SK-N-SH (cell line): ENCODE results near the gene FRY. TPM values are rescaled to one million over a fixed set of nuclear protein-coding genes. Genes with fewer than 3 reads are reported as not detected.
A peak's percentile ranks its signal among the peaks of the same experiment; 100 is the strongest.

ENCODE experiments used
- CTCF ChIA-PET: fragments of 300-600, 350-600 bp; formaldehyde crosslinking; extraction: SDS; loops from one replicate; lab custom pipeline; 2021; lab: Yijun Ruan, JAX
- POLR2A ChIA-PET: fragments of 350-600 bp; sonication (Branson Sonifier 250); formaldehyde crosslinking; extraction: SDS; loops from one replicate; lab custom pipeline; 2020; ENCODE audit warnings: antibody characterized with exemption, inconsistent platforms; lab: Yijun Ruan, JAX
- DNase-seq: peaks from one replicate; pipeline ENCODE4 v3.0.0; 2012
- H2AFZ ChIP-seq: fragments of 200-600 bp; sonication (generic); 2 replicates; pipeline ENCODE4 v1.8.1; 2016; ENCODE audit warnings: antibody characterized with exemption, mild to moderate bottlenecking, low read depth
- H3F3A ChIP-seq: fragments of 200-600 bp; sonication (generic); replicated peaks from 2 replicates; pipeline ENCODE3; 2016; ENCODE audit warnings: antibody characterized with exemption, mild to moderate bottlenecking; ENCODE audit not compliant: insufficient read depth
- H3K27ac ChIP-seq, 2 experiments: fragments of 200-500 bp in 1 of 2; fragments of 200-600 bp in 1 of 2; sonication (Bioruptor generic) in 1 of 2; sonication (generic), shearing (Covaris generic) in 1 of 2; 2 replicates each; pipeline versions ENCODE4 v1.5.1 to v1.6.1; 2014 to 2016; ENCODE audit warnings: low read depth in 2 of 2, inconsistent platforms in 1 of 2, low read length in 1 of 2, mild to moderate bottlenecking in 1 of 2, mixed read lengths in 1 of 2
- H3K27me3 ChIP-seq: fragments of 200-600 bp; sonication (generic), shearing (Covaris generic); 2 replicates; pipeline ENCODE4 v1.6.1; 2016; ENCODE audit warnings: mixed run types; ENCODE audit not compliant: insufficient read depth
- H3K36me3 ChIP-seq, 2 experiments: fragments of 200-500 bp in 1 of 2; fragments of 200-600 bp in 1 of 2; sonication (Bioruptor generic) in 1 of 2; sonication (generic) in 1 of 2; replicated peaks in 1 of 2; 2 replicates each; pipeline versions ENCODE3 to v1.5.1; 2014 to 2016; ENCODE audit warnings: low read length in 1 of 2, mild to moderate bottlenecking in 1 of 2; ENCODE audit not compliant: insufficient read depth in 2 of 2, control insufficient read depth in 1 of 2
- H3K4me1 ChIP-seq, 2 experiments: fragments of 200-500 bp in 1 of 2; fragments of 200-600 bp in 1 of 2; sonication (Bioruptor generic) in 1 of 2; sonication (generic), shearing (Covaris generic) in 1 of 2; 2 replicates each; pipeline versions ENCODE4 v1.5.1 to v1.6.1; 2014 to 2016; ENCODE audit warnings: low read depth in 1 of 2, low read length in 1 of 2, mixed run types in 1 of 2; ENCODE audit not compliant: insufficient read depth in 2 of 2, control insufficient read depth in 1 of 2
- H3K4me2 ChIP-seq: fragments of 200-600 bp; sonication (generic), shearing (Covaris generic); 2 replicates; pipeline ENCODE4 v1.6.1; 2017; ENCODE audit warnings: mixed run types
- H3K4me3 ChIP-seq, 2 experiments: fragments of 200-500 bp in 1 of 2; fragments of 200-600 bp in 1 of 2; sonication (Bioruptor generic) in 1 of 2; sonication (generic), shearing (Covaris generic) in 1 of 2; 2 replicates each; pipeline versions ENCODE4 v1.5.1 to v1.8.1; 2014 to 2016; ENCODE audit warnings: low read depth in 2 of 2, inconsistent platforms in 1 of 2, low read length in 1 of 2, mild to moderate bottlenecking in 1 of 2, mixed read lengths in 1 of 2, moderate library complexity in 1 of 2
- H3K79me2 ChIP-seq: fragments of 200-600 bp; sonication (generic); 2 replicates; pipeline ENCODE4 v1.8.1; 2017; ENCODE audit warnings: mild to moderate bottlenecking; ENCODE audit not compliant: insufficient read depth
- H3K9ac ChIP-seq: fragments of 200-600 bp; sonication (generic); 2 replicates; pipeline ENCODE4 v1.6.1; 2017; ENCODE audit warnings: mixed run types
- H3K9me2 ChIP-seq: fragments of 200-600 bp; sonication (generic); 2 replicates; pipeline ENCODE4 v1.6.1; 2017; ENCODE audit warnings: mixed run types
- H3K9me3 ChIP-seq: fragments of 200-600 bp; sonication (generic); 2 replicates; pipeline ENCODE4 v1.6.1; 2017; ENCODE audit warnings: mixed run types, mild to moderate bottlenecking, moderate library complexity
- H4K20me1 ChIP-seq: fragments of 200-600 bp; sonication (generic); 2 replicates; pipeline ENCODE4 v1.6.1; 2017; ENCODE audit warnings: mild to moderate bottlenecking, mixed run types; ENCODE audit not compliant: insufficient read depth
- ELF1 ChIP-seq: IDR thresholded peaks from 2 replicates; pipeline ENCODE4 v1.4.0; 2012
- EP300 ChIP-seq, 2 experiments: IDR thresholded peaks; 2 replicates each; pipeline versions ENCODE4 v1.4.0 to v1.6.1; 2012; ENCODE audit warnings: borderline replicate concordance in 1 of 2, low read depth in 1 of 2, low read length in 1 of 2
- FOSL2 ChIP-seq: IDR thresholded peaks from 2 replicates; pipeline ENCODE4 v1.4.0; 2012; ENCODE audit warnings: low read depth, mild to moderate bottlenecking, moderate library complexity, borderline replicate concordance
- FOXJ3 ChIP-seq: sonication (generic); formaldehyde crosslinking; IDR thresholded peaks from 2 replicates; pipeline ENCODE4 v1.5.1; 2020; ENCODE audit warnings: mild to moderate bottlenecking, missing genetic modification reagents
- GABPA ChIP-seq: IDR thresholded peaks from 2 replicates; pipeline ENCODE4 v1.4.0; 2012; ENCODE audit warnings: low read depth, mild to moderate bottlenecking
- JUND ChIP-seq: IDR thresholded peaks from 2 replicates; pipeline ENCODE4 v1.4.0; 2012
- MEF2A ChIP-seq: IDR thresholded peaks from 2 replicates; pipeline ENCODE4 v1.4.0; 2012; ENCODE audit warnings: low read depth, borderline replicate concordance
- NFIC ChIP-seq: IDR thresholded peaks from 2 replicates; pipeline ENCODE4 v1.4.0; 2012; ENCODE audit warnings: borderline replicate concordance
- NRF1 ChIP-seq: IDR thresholded peaks from 2 replicates; pipeline ENCODE4 v1.6.1; 2012; ENCODE audit warnings: low read depth, mild to moderate bottlenecking, low read length
- POLR2AphosphoS5 ChIP-seq: IDR thresholded peaks from 2 replicates; pipeline ENCODE4 v1.6.1; 2012; ENCODE audit warnings: low read depth, low read length
- RAD21 ChIP-seq: IDR thresholded peaks from 2 replicates; pipeline ENCODE4 v1.6.1; 2012; ENCODE audit warnings: mild to moderate bottlenecking, low read length
- RCOR1 ChIP-seq: fragments of 150-350 bp; IDR thresholded peaks from 2 replicates; pipeline ENCODE4 v1.6.1; 2017; ENCODE audit warnings: antibody characterized with exemption, low read length
- RFX5 ChIP-seq: IDR thresholded peaks from 2 replicates; pipeline ENCODE4 v1.6.1; 2012; ENCODE audit warnings: mild to moderate bottlenecking, improper control_type of control experiment, low read length
- TCF12 ChIP-seq: IDR thresholded peaks from 2 replicates; pipeline ENCODE4 v1.4.0; 2012
- TEAD4 ChIP-seq: IDR thresholded peaks from 2 replicates; pipeline ENCODE4 v1.4.0; 2012; ENCODE audit warnings: mild to moderate bottlenecking, borderline replicate concordance; ENCODE audit not compliant: insufficient read depth
- WGBS: methylation state at CpG from one replicate; pipeline ENCODE4 v1.1.6; 2017; ENCODE audit warnings: low lambda C conversion rate; 5-methylcytosine and 5-hydroxymethylcytosine counted together
- polyA plus RNA-seq, 3 experiments: library from polyadenylated mRNA; depleted of rRNA; stranded (reverse); fragments of >200 nt; gene quantifications; 2 replicates each; pipeline ENCODE4 v1.2.3, GENCODE V29; 2012
- TF ChIP-seq, protein P1 (sequence below): fragments of 150-350 bp; IDR thresholded peaks from 2 replicates; pipeline ENCODE4 v1.6.1; 2016; ENCODE audit warnings: mild to moderate bottlenecking, low read depth, low read length
- TF ChIP-seq, protein P2 (sequence below): fragments of 200-600 bp; sonication (generic); IDR thresholded peaks from 2 replicates; pipeline ENCODE4 v1.6.1; 2017; ENCODE audit warnings: antibody characterized with exemption, mild to moderate bottlenecking, moderate library complexity
- TF ChIP-seq, protein P3 (sequence below): IDR thresholded peaks from 2 replicates; pipeline ENCODE4 v1.4.0; 2012; ENCODE audit warnings: low read depth, borderline replicate concordance
- TF ChIP-seq, protein P4 (sequence below): IDR thresholded peaks from 2 replicates; pipeline ENCODE4 v1.6.1; 2012; ENCODE audit warnings: mild to moderate bottlenecking, low read depth, low read length, moderate library complexity

The FRY gene
- polyA plus RNA-seq, 1 of the 3 experiments (the other 2 are of a cell fraction): 1.4 TPM

DNA sequence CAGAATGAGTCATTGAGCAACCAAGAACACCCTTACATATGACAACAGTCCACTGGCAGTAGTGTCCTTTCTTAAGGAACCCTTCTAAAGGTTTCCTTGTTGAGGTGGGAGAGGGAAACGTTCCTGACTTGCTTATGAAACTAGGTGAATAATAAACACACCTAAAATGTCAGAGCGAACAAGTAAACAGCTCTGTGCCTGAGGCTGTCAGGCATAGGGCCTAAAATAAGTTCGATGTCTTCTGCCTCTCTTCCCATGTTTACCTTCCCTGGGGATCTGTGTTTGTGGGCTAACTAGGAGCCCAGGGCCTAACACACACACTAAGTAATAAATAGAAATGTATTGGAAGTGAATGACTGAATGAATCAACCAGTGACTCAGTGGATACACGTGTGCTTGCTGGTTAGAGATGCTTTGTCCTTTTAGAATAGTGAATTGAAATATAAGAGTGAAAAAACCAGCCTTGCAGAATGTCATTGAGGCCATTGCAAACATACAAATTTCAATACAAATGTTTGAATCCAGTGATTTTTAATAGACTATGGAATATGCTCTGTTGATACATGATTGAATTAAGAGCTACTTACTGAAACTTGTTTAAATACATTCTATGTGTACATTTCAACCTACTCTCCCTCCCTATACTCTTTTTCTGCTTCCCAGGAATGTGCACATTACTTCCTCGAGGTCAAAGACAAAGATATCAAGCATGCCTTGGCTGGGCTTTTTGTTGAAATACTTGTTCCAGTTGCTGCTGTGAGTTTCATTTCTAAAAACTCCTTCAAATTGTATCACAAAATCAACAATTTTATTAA lies 102.9 kb downstream of the FRY start:
- 68% methylated on average over 5 of the region's 5 CpGs for WGBS
- Histone ChIP-seq H3K27ac (peak overlapping the region in 1 of 2 experiments; percentile 11; a peak in 1 of 4 replicates), H3K79me2 (no peaks in the 10 kb centered on the region), H2AFZ (no peak overlapping the region), H3K9me3 (no peaks in the 10 kb centered on the region), H3K4me3 (no peak overlapping the region), H3K4me1 (peaks cover 7 to 17% of the 10 kb centered on the region in 2 experiments; a peak in 3 of 4 replicates), H3F3A (peaks cover 5% of the 10 kb centered on the region), H3K9me2 (no peaks in the 10 kb centered on the region), H3K4me2 (no peak overlapping the region; the same call in 1 of the 2 replicates), H3K27me3 (no peaks in the 10 kb centered on the region), H3K36me3 (no peaks in the 10 kb centered on the region), H4K20me1 (no peaks in the 10 kb centered on the region), H3K9ac (no peak overlapping the region)
- TF ChIP-seq FOSL2 (peak; percentile 1; the same call in 1 of the 2 replicates), NRF1 (no peak)
- ChIA-PET CTCF (no interaction called here), POLR2A (no interaction called here)
- DNase-seq: no peak

DNA sequence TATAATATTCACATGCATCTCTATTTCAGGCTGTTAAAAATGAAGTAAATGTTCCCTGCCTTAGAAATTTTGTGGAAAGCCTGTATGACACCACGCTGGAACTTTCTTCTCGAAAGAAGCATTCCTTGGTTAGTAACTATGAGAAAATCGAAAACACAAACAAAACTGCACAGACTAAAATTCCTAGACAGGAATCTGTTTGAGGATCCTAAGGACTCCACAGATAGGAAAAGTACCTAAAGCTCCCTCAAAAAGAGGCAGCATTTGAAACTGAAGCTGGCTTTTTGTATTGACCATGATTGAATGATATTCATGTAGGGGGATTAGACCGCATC lies 103.4 kb downstream of the FRY start:
- H4K20me1 ChIP-seq: no peaks in the 10 kb centered on the region
- H3K9ac ChIP-seq: no peak overlapping the region
- H3K79me2 ChIP-seq: no peaks in the 10 kb centered on the region
- WGBS: 93% methylated on average over 4 of the region's 4 CpGs
- ChIA-PET POLR2A (no interaction called here), CTCF (no interaction called here)
- H3K27ac ChIP-seq: peak overlapping the region in 1 of 2 experiments; percentile 11; a peak in 2 of 4 replicates
- H3K4me1 ChIP-seq: peaks cover 7 to 17% of the 10 kb centered on the region in 2 experiments; a peak in 3 of 4 replicates
- H3F3A ChIP-seq: peaks cover 5% of the 10 kb centered on the region
- no peaks in the 10 kb centered on the region for H3K36me3 ChIP-seq
- DNase-seq: no peak
- no peaks in the 10 kb centered on the region for H3K9me3 ChIP-seq
- no peaks in the 10 kb centered on the region for H3K9me2 ChIP-seq
- no peak overlapping the region; the same call in 1 of the 2 replicates for H2AFZ ChIP-seq
- no peaks in the 10 kb centered on the region for H3K27me3 ChIP-seq
- no peak overlapping the region for H3K4me3 ChIP-seq
- H3K4me2 ChIP-seq: no peak overlapping the region
- TF ChIP-seq RAD21: no peak
- TF ChIP-seq, protein P1, sequence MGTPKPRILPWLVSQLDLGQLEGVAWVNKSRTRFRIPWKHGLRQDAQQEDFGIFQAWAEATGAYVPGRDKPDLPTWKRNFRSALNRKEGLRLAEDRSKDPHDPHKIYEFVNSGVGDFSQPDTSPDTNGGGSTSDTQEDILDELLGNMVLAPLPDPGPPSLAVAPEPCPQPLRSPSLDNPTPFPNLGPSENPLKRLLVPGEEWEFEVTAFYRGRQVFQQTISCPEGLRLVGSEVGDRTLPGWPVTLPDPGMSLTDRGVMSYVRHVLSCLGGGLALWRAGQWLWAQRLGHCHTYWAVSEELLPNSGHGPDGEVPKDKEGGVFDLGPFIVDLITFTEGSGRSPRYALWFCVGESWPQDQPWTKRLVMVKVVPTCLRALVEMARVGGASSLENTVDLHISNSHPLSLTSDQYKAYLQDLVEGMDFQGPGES: no peak
- TF ChIP-seq, protein P2, sequence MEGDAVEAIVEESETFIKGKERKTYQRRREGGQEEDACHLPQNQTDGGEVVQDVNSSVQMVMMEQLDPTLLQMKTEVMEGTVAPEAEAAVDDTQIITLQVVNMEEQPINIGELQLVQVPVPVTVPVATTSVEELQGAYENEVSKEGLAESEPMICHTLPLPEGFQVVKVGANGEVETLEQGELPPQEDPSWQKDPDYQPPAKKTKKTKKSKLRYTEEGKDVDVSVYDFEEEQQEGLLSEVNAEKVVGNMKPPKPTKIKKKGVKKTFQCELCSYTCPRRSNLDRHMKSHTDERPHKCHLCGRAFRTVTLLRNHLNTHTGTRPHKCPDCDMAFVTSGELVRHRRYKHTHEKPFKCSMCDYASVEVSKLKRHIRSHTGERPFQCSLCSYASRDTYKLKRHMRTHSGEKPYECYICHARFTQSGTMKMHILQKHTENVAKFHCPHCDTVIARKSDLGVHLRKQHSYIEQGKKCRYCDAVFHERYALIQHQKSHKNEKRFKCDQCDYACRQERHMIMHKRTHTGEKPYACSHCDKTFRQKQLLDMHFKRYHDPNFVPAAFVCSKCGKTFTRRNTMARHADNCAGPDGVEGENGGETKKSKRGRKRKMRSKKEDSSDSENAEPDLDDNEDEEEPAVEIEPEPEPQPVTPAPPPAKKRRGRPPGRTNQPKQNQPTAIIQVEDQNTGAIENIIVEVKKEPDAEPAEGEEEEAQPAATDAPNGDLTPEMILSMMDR: no peak
- TF ChIP-seq NRF1: no peak
- TF ChIP-seq, protein P3, sequence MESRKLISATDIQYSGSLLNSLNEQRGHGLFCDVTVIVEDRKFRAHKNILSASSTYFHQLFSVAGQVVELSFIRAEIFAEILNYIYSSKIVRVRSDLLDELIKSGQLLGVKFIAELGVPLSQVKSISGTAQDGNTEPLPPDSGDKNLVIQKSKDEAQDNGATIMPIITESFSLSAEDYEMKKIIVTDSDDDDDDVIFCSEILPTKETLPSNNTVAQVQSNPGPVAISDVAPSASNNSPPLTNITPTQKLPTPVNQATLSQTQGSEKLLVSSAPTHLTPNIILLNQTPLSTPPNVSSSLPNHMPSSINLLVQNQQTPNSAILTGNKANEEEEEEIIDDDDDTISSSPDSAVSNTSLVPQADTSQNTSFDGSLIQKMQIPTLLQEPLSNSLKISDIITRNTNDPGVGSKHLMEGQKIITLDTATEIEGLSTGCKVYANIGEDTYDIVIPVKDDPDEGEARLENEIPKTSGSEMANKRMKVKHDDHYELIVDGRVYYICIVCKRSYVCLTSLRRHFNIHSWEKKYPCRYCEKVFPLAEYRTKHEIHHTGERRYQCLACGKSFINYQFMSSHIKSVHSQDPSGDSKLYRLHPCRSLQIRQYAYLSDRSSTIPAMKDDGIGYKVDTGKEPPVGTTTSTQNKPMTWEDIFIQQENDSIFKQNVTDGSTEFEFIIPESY: no peak
- TF ChIP-seq ELF1: no peak
- no peak for TF ChIP-seq GABPA
- no peak for TF ChIP-seq TCF12
- no peak for TF ChIP-seq RFX5
- TF ChIP-seq, protein P4, sequence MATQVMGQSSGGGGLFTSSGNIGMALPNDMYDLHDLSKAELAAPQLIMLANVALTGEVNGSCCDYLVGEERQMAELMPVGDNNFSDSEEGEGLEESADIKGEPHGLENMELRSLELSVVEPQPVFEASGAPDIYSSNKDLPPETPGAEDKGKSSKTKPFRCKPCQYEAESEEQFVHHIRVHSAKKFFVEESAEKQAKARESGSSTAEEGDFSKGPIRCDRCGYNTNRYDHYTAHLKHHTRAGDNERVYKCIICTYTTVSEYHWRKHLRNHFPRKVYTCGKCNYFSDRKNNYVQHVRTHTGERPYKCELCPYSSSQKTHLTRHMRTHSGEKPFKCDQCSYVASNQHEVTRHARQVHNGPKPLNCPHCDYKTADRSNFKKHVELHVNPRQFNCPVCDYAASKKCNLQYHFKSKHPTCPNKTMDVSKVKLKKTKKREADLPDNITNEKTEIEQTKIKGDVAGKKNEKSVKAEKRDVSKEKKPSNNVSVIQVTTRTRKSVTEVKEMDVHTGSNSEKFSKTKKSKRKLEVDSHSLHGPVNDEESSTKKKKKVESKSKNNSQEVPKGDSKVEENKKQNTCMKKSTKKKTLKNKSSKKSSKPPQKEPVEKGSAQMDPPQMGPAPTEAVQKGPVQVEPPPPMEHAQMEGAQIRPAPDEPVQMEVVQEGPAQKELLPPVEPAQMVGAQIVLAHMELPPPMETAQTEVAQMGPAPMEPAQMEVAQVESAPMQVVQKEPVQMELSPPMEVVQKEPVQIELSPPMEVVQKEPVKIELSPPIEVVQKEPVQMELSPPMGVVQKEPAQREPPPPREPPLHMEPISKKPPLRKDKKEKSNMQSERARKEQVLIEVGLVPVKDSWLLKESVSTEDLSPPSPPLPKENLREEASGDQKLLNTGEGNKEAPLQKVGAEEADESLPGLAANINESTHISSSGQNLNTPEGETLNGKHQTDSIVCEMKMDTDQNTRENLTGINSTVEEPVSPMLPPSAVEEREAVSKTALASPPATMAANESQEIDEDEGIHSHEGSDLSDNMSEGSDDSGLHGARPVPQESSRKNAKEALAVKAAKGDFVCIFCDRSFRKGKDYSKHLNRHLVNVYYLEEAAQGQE: no peak
- no peak for TF ChIP-seq FOSL2
- no peak for TF ChIP-seq MEF2A
- no peak for TF ChIP-seq NFIC
- no peak for TF ChIP-seq EP300 (IDR thresholded peaks at IDR 0.05; ENCODE audit: borderline replicate concordance in 1 of 2, low read depth in 1 of 2, low read length in 1 of 2)
- no peak for TF ChIP-seq RCOR1
- no peak for TF ChIP-seq TEAD4
- no peak for TF ChIP-seq JUND
- TF ChIP-seq POLR2AphosphoS5: no peak
- no peak for TF ChIP-seq FOXJ3 (CRISPR knock-in tag)
